SK-N-SH treated with all-trans-retinoic acid at 6 μM for 48 hours (cell line): ENCODE measurements around the gene GRIK2.

Source experiments
- ATAC-seq: fragments of 200-7000 bp; cut with Tn5 transposase; 3 replicates; pipeline ENCODE4 v1.9.1; 2020; ENCODE audit warnings: mild to moderate bottlenecking, moderate library complexity
- CSDC2 ChIP-seq: fragments of 250-450 bp; sonication (Bioruptor Pico); IDR thresholded peaks from 2 replicates; pipeline ENCODE4 v1.5.0; 2020; ENCODE audit warnings: mild to moderate bottlenecking, moderate library complexity
- ESRRG ChIP-seq: fragments of 250-450 bp; sonication (Bioruptor Pico); IDR thresholded peaks from 2 replicates; pipeline ENCODE4 v1.6.1; 2021; ENCODE audit warnings: mild to moderate bottlenecking
- GLIS3 ChIP-seq: fragments of 250-450 bp; sonication (Bioruptor Pico); IDR thresholded peaks from 2 replicates; pipeline ENCODE4 v1.5.0; 2020; ENCODE audit warnings: mild to moderate bottlenecking, moderate library complexity
- ISL1 ChIP-seq: fragments of 250-450 bp; sonication (Bioruptor Pico); IDR thresholded peaks from 2 replicates; pipeline ENCODE4 v2.1.2; 2022; ENCODE audit warnings: mild to moderate bottlenecking, moderate library complexity
- OSR1 ChIP-seq: fragments of 250-450 bp; sonication (Bioruptor Pico); IDR thresholded peaks from 2 replicates; pipeline ENCODE4 v1.8.0; 2022; ENCODE audit warnings: moderate library complexity, mild to moderate bottlenecking, inconsistent platforms
- RARB ChIP-seq: fragments of 250-450 bp; sonication (Bioruptor Pico); IDR thresholded peaks from 2 replicates; pipeline ENCODE4 v1.8.0; 2021; ENCODE audit warnings: mild to moderate bottlenecking, moderate library complexity
- SNAI2 ChIP-seq: fragments of 250-450 bp; sonication (Bioruptor Pico); IDR thresholded peaks from 2 replicates; pipeline ENCODE4 v1.5.0; 2020; ENCODE audit warnings: mild to moderate bottlenecking, moderate library complexity
- TCF4 ChIP-seq: fragments of 250-450 bp; sonication (Bioruptor Pico); IDR thresholded peaks from 2 replicates; pipeline ENCODE4 v1.8.0; 2021; ENCODE audit warnings: mild to moderate bottlenecking, moderate library complexity, borderline replicate concordance
- TOX ChIP-seq: fragments of 250-450 bp; sonication (Bioruptor Pico); IDR thresholded peaks from 2 replicates; pipeline ENCODE4 v1.8.0; 2021; ENCODE audit warnings: mild to moderate bottlenecking, moderate library complexity, borderline replicate concordance
- ZFP3 ChIP-seq: fragments of 250-450 bp; sonication (Bioruptor Pico); IDR thresholded peaks from 2 replicates; pipeline ENCODE4 v1.5.0; 2020; ENCODE audit warnings: mild to moderate bottlenecking, moderate library complexity
- ZFP30 ChIP-seq: fragments of 450-650 bp; formaldehyde crosslinking; IDR thresholded peaks from 2 replicates; pipeline ENCODE4 v1.5.0; 2022; ENCODE audit warnings: mild to moderate bottlenecking, moderate library complexity
- ZNF70 ChIP-seq: fragments of 450-650 bp; formaldehyde crosslinking; IDR thresholded peaks from 2 replicates; pipeline ENCODE4 v1.5.0; 2020; ENCODE audit warnings: mild to moderate bottlenecking, moderate library complexity
- ZNF8 ChIP-seq: fragments of 450-650 bp; formaldehyde crosslinking; IDR thresholded peaks from 2 replicates; pipeline ENCODE4 v1.5.0; 2020; ENCODE audit warnings: mild to moderate bottlenecking, moderate library complexity
- TF ChIP-seq, protein P1 (sequence below): fragments of 250-450 bp; sonication (Bioruptor Pico); IDR thresholded peaks from 2 replicates; pipeline ENCODE4 v1.8.0; 2021; ENCODE audit warnings: low read depth, mild to moderate bottlenecking, moderate library complexity, borderline replicate concordance
- TF ChIP-seq, protein P2 (sequence below): fragments of 250-450 bp; sonication (Bioruptor Pico); IDR thresholded peaks from 2 replicates; pipeline ENCODE4 v1.5.0; 2020; ENCODE audit warnings: mild to moderate bottlenecking, moderate library complexity
- TF ChIP-seq, protein P3 (sequence below): fragments of 250-450 bp; sonication (Bioruptor Pico); IDR thresholded peaks from 2 replicates; pipeline ENCODE4 v1.5.1; 2020; ENCODE audit warnings: low read depth, mild to moderate bottlenecking, moderate library complexity
- TF ChIP-seq, protein P4 (sequence below): fragments of 250-450 bp; sonication (Bioruptor Pico); IDR thresholded peaks from 2 replicates; pipeline ENCODE4 v1.5.1; 2021; ENCODE audit warnings: mild to moderate bottlenecking, moderate library complexity

Gene GRIK2

DNA sequence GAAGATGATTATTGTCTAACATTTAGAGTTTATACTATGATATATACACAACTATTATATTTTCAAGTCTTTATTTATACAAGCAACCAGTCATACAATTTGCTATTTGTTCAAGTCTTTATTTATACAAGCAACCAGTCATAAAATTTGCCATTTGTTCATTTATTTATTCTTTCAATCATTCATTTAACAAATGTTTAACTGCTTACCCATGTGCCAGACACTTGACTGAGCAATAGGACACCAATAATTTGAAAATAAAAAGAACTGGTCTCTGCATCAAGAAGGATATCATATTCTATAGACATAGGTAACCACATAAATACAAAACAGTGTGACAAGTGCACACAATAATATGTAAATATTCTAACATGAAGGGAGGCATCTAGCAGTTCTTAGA lies 20.3 kb downstream of the GRIK2 start:
- TF ChIP-seq TCF4 (CRISPR knock-in tag) (no peak), CSDC2 (CRISPR knock-in tag) (no peak), ZFP3 (CRISPR knock-in tag) (no peak), RARB (CRISPR knock-in tag) (no peak), ISL1 (CRISPR knock-in tag) (no peak)
- no peak for ATAC-seq

DNA sequence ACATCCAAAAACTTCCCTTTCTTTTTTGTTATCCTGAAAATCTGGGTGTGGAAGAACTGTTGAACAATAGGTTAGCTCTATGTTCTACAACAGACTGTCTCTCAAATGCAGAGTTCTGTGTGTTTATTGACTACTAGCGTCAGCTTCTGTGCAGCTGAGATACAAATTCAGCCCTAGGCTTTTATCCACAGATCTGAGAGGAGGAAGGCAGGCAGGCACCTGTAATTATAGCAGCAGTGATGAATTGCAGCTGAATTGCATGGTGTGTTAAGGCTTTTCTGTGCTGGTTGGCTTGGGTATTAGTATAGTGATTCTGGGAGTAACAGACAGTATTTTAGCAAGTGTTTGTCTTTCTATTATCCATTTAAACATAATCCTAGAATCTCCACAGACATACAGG lies 24.4 kb downstream of the GRIK2 start:
- TF ChIP-seq, protein P1, sequence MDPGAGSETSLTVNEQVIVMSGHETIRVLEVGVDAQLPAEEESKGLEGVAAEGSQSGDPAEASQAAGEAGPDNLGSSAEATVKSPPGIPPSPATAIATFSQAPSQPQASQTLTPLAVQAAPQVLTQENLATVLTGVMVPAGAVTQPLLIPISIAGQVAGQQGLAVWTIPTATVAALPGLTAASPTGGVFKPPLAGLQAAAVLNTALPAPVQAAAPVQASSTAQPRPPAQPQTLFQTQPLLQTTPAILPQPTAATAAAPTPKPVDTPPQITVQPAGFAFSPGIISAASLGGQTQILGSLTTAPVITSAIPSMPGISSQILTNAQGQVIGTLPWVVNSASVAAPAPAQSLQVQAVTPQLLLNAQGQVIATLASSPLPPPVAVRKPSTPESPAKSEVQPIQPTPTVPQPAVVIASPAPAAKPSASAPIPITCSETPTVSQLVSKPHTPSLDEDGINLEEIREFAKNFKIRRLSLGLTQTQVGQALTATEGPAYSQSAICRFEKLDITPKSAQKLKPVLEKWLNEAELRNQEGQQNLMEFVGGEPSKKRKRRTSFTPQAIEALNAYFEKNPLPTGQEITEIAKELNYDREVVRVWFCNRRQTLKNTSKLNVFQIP, result no peak
- TF ChIP-seq RARB (CRISPR knock-in tag) (no peak), ZNF70 (CRISPR knock-in tag) (no peak), OSR1 (CRISPR knock-in tag) (no peak), CSDC2 (CRISPR knock-in tag) (no peak)
- TF ChIP-seq, protein P2, sequence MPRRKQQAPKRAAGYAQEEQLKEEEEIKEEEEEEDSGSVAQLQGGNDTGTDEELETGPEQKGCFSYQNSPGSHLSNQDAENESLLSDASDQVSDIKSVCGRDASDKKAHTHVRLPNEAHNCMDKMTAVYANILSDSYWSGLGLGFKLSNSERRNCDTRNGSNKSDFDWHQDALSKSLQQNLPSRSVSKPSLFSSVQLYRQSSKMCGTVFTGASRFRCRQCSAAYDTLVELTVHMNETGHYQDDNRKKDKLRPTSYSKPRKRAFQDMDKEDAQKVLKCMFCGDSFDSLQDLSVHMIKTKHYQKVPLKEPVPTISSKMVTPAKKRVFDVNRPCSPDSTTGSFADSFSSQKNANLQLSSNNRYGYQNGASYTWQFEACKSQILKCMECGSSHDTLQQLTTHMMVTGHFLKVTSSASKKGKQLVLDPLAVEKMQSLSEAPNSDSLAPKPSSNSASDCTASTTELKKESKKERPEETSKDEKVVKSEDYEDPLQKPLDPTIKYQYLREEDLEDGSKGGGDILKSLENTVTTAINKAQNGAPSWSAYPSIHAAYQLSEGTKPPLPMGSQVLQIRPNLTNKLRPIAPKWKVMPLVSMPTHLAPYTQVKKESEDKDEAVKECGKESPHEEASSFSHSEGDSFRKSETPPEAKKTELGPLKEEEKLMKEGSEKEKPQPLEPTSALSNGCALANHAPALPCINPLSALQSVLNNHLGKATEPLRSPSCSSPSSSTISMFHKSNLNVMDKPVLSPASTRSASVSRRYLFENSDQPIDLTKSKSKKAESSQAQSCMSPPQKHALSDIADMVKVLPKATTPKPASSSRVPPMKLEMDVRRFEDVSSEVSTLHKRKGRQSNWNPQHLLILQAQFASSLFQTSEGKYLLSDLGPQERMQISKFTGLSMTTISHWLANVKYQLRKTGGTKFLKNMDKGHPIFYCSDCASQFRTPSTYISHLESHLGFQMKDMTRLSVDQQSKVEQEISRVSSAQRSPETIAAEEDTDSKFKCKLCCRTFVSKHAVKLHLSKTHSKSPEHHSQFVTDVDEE, result no peak
- no peak for ATAC-seq

DNA sequence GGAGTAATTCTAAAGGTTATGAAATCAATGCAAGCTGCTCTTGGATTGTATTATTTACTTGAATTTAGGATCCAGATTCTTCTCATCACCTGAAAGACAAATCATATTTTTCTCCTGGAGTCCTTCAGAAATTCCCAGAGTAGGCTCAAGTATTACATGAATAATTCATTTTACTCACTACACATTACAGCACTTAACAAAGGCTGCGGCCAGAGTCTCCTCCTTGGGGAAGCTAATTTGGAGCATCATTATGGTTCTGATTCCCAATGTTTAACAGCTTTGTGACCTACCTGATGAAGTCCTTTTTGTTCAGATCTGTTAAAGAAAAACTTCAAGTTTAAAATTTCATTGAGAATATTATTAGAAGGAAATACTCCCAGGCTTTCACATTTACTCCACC lies 28.7 kb downstream of the GRIK2 start:
- ATAC-seq, result no peak
- TF ChIP-seq RARB (CRISPR knock-in tag), result no peak
- no peak for TF ChIP-seq CSDC2 (CRISPR knock-in tag)
- TF ChIP-seq, protein P2, result no peak
- TF ChIP-seq, protein P3, sequence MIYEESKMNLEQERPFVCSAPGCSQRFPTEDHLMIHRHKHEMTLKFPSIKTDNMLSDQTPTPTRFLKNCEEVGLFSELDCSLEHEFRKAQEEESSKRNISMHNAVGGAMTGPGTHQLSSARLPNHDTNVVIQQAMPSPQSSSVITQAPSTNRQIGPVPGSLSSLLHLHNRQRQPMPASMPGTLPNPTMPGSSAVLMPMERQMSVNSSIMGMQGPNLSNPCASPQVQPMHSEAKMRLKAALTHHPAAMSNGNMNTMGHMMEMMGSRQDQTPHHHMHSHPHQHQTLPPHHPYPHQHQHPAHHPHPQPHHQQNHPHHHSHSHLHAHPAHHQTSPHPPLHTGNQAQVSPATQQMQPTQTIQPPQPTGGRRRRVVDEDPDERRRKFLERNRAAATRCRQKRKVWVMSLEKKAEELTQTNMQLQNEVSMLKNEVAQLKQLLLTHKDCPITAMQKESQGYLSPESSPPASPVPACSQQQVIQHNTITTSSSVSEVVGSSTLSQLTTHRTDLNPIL (CRISPR knock-in tag), result no peak
- TF ChIP-seq ZFP30 (CRISPR knock-in tag), result no peak
- no peak for TF ChIP-seq TOX (CRISPR knock-in tag)

DNA sequence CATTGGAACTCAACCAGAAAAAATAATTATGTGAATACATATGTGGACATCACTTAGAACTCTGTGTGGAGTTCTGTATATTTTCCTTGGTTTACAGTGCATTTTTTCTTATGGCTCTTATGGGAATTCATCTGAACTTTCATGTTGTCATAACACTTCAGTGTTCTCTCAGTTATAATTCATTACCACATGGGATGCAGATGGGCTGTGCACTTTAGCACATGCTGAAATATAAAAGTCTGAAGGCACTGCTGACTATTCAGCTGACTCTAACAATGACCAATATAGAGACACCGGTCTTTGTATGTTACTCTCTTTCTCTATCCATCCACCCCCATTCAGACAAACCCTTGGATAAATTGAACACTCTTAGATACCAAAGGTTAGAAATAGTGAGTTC lies 29.3 kb downstream of the GRIK2 start:
- no peak for ATAC-seq
- no peak for TF ChIP-seq TOX (CRISPR knock-in tag)
- no peak for TF ChIP-seq ESRRG (CRISPR knock-in tag)
- no peak for TF ChIP-seq SNAI2 (CRISPR knock-in tag)
- TF ChIP-seq, protein P4, sequence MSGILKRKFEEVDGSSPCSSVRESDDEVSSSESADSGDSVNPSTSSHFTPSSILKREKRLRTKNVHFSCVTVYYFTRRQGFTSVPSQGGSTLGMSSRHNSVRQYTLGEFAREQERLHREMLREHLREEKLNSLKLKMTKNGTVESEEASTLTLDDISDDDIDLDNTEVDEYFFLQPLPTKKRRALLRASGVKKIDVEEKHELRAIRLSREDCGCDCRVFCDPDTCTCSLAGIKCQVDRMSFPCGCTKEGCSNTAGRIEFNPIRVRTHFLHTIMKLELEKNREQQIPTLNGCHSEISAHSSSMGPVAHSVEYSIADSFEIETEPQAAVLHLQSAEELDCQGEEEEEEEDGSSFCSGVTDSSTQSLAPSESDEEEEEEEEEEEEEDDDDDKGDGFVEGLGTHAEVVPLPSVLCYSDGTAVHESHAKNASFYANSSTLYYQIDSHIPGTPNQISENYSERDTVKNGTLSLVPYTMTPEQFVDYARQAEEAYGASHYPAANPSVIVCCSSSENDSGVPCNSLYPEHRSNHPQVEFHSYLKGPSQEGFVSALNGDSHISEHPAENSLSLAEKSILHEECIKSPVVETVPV (CRISPR knock-in tag), result no peak
- no peak for TF ChIP-seq ZFP30 (CRISPR knock-in tag)
- TF ChIP-seq ZNF8 (CRISPR knock-in tag), result no peak
- TF ChIP-seq, protein P3 (CRISPR knock-in tag), result no peak
- TF ChIP-seq ZFP3 (CRISPR knock-in tag), result no peak
- TF ChIP-seq OSR1 (CRISPR knock-in tag), result no peak
- TF ChIP-seq RARB (CRISPR knock-in tag), result no peak
- TF ChIP-seq GLIS3 (CRISPR knock-in tag), result no peak
- TF ChIP-seq TCF4 (CRISPR knock-in tag), result no peak
- no peak for TF ChIP-seq ISL1 (CRISPR knock-in tag)
